GM19023 (cell line): ENCODE data around the gene UNKL.

Source experiments
- ATAC-seq: cut with Tn5 transposase; IDR thresholded peaks from one replicate; pipeline ENCODE4 v1.9.1; 2021; ENCODE audit warnings: mild to moderate bottlenecking, moderate library complexity; ENCODE audit not compliant: unreplicated experiment

The UNKL gene

GRCh38 chr16:1378804-1379303, 35.6 kb downstream of the UNKL start:
- peak; percentile 44 for ATAC-seq

- ATAC-seq = no peak
Measured at GRCh38 chr16:1378087-1378803, 36.3 kb downstream of the UNKL start.

GRCh38 chr16:1377406-1378010, 37.0 kb downstream of the UNKL start:
- no peak for ATAC-seq

- no peak for ATAC-seq
Measured at GRCh38 chr16:1375741-1376410, 38.6 kb downstream of the UNKL start.

GRCh38 chr16:1375298-1375640, 39.2 kb downstream of the UNKL start:
- ATAC-seq = no peak

GRCh38 chr16:1374418-1375297, 39.8 kb downstream of the UNKL start:
- ATAC-seq = no peak

- ATAC-seq = no peak
Measured at GRCh38 chr16:1372292-1372950, 42.1 kb downstream of the UNKL start.

- ATAC-seq = no peak
Measured at GRCh38 chr16:1371054-1371978, 43.2 kb downstream of the UNKL start.

- ATAC-seq = no peak
Measured at GRCh38 chr16:1367486-1368174, 46.9 kb downstream of the UNKL start.

- no peak for ATAC-seq
Measured at GRCh38 chr16:1366712-1367299, 47.7 kb downstream of the UNKL start.

- no peak for ATAC-seq
Measured at GRCh38 chr16:1366060-1366711, 48.3 kb downstream of the UNKL start.

GRCh38 chr16:1364510-1364909, 50.0 kb downstream of the UNKL start:
- ATAC-seq = no peak

- no peak for ATAC-seq
Measured at GRCh38 chr16:1363501-1364041, 50.9 kb downstream of the UNKL start.

GRCh38 chr16:1362807-1363206, 51.7 kb downstream of the UNKL start:
- ATAC-seq = no peak

- ATAC-seq = no peak
Measured at GRCh38 chr16:1361685-1362360, 52.7 kb downstream of the UNKL start.

- ATAC-seq = no peak
Measured at GRCh38 chr16:1357906-1358566, 56.5 kb downstream of the UNKL start.
